Mucosa of descending colon (tissue), 3 donors: ENCODE results near the gene EYA3. TPM values are rescaled to one million over a fixed set of nuclear protein-coding genes. Genes with fewer than 3 reads are reported as not detected.

Source experiments
- ATAC-seq: fragments of 200-7000 bp; cut with Tn5 transposase; one replicate; pipeline ENCODE4 v1.9.1; 2020; ENCODE audit warnings: mild to moderate bottlenecking, moderate library complexity
- DNase-seq, 3 donors: peaks; one replicate each; pipeline ENCODE4 v3.0.0-alpha.2; 2020
- H3K36me3 ChIP-seq: fragments of 200-600 bp; one replicate; pipeline ENCODE4 v1.8.0; 2021; ENCODE audit warnings: low read depth, mild to moderate bottlenecking
- H3K4me1 ChIP-seq: fragments of 200-600 bp; one replicate; pipeline ENCODE4 v1.8.0; 2021; ENCODE audit warnings: low read depth, mild to moderate bottlenecking
- H3K4me3 ChIP-seq: fragments of 200-600 bp; one replicate; pipeline ENCODE4 v1.8.0; 2021; ENCODE audit warnings: mild to moderate bottlenecking
- H3K9me3 ChIP-seq: fragments of 200-600 bp; one replicate; pipeline ENCODE4 v1.8.0; 2021; ENCODE audit warnings: mild to moderate bottlenecking
- intact Hi-C, 2 donors: fragments of 100-400 bp; cut with DNase I in 1 of 2; cut with micrococcal nuclease in 1 of 2; formaldehyde crosslinking; loops; one replicate each; pipeline versions ENCODE4 v1.11.0 to v1.11.1; 2022; cut with DNase I, micrococcal nuclease
- total RNA-seq, 3 donors: library from RNA; stranded (reverse); fragmentation: NEBNext Ultra II Directional in 2 of 3; extraction: Animal tissue kit (Norgen Biotek cat#: 25700) in 2 of 3; gene quantifications; one replicate each; pipeline versions ENCODE4 v1.2.1 to v1.2.4, GENCODE V29; 2021 to 2023
- TF ChIP-seq, protein P1 (sequence below): fragments of 200-600 bp; IDR thresholded peaks from one replicate; pipeline ENCODE4 v1.8.0; 2022; ENCODE audit warnings: antibody characterized with exemption, mild to moderate bottlenecking
- donor health status: DM: no; HTN: no; CAD: no; lungs with moderate emphysema.
- donor health status: DM: no; HTN: no; CAD: no.
- donor health status: DM: no; HTN: yes; CAD: no.

EYA3 gene
- total RNA-seq, 3 donors from 2014 or later = 19.2 to 22.8 (median 19.9) TPM

- intact Hi-C loops = no loop called here
- DNase-seq (no peak), ATAC-seq (no peak)
- Histone ChIP-seq H3K36me3 (no peaks in the 10 kb centered on the region), H3K4me1 (peaks cover 4% of the 10 kb centered on the region), H3K9me3 (no peaks in the 10 kb centered on the region), H3K4me3 (no peak overlapping the region)
- TF ChIP-seq, protein P1, sequence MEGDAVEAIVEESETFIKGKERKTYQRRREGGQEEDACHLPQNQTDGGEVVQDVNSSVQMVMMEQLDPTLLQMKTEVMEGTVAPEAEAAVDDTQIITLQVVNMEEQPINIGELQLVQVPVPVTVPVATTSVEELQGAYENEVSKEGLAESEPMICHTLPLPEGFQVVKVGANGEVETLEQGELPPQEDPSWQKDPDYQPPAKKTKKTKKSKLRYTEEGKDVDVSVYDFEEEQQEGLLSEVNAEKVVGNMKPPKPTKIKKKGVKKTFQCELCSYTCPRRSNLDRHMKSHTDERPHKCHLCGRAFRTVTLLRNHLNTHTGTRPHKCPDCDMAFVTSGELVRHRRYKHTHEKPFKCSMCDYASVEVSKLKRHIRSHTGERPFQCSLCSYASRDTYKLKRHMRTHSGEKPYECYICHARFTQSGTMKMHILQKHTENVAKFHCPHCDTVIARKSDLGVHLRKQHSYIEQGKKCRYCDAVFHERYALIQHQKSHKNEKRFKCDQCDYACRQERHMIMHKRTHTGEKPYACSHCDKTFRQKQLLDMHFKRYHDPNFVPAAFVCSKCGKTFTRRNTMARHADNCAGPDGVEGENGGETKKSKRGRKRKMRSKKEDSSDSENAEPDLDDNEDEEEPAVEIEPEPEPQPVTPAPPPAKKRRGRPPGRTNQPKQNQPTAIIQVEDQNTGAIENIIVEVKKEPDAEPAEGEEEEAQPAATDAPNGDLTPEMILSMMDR = no peak
Observed at GRCh38 chr1:27931759-27932158, 156.7 kb downstream of the EYA3 start.

- Histone ChIP-seq H3K4me3 (no peak overlapping the region), H3K9me3 (no peaks in the 10 kb centered on the region), H3K4me1 (peaks cover 4% of the 10 kb centered on the region), H3K36me3 (no peaks in the 10 kb centered on the region)
- intact Hi-C loops = no loop called here
- DNase-seq (no peak), ATAC-seq (no peak)
- TF ChIP-seq, protein P1 = no peak
Observed at GRCh38 chr1:27931184-27931583, 157.2 kb downstream of the EYA3 start.

- Histone ChIP-seq H3K9me3 (no peaks in the 10 kb centered on the region), H3K4me3 (no peak overlapping the region), H3K36me3 (no peaks in the 10 kb centered on the region), H3K4me1 (no peaks in the 10 kb centered on the region)
- DNase-seq = no peak
- peak; percentile 37 for ATAC-seq
- TF ChIP-seq, protein P1 = no peak
- intact Hi-C loops = no loop called here
Observed at GRCh38 chr1:27928216-27928954, 160.0 kb downstream of the EYA3 start.

- Histone ChIP-seq H3K9me3 (no peaks in the 10 kb centered on the region), H3K4me1 (no peaks in the 10 kb centered on the region), H3K36me3 (no peaks in the 10 kb centered on the region), H3K4me3 (no peak overlapping the region)
- intact Hi-C loops = no loop called here
- peak in 1 of 3 donors; percentile 45 for DNase-seq
- TF ChIP-seq, protein P1 = no peak
- ATAC-seq = peak; percentile 92
Observed at GRCh38 chr1:27922272-27922671, 166.1 kb downstream of the EYA3 start.

Other genes with a start within 250 kb of the EYA3 start
- 10 to 100 TPM in 2 of 3 donors, 1 to 10 TPM in 1; 3.8 to 17.7 (median 15.6) TPM for gene THEMIS2, start 216.1 kb downstream of the EYA3 start, total RNA-seq
- 10 to 100 TPM; 14.2 to 20.6 (median 19.2) TPM for gene RPA2, start 174.0 kb downstream of the EYA3 start, total RNA-seq
- 10 to 100 TPM; 17.3 to 45.4 (median 30.9) TPM for gene SMPDL3B, start 153.6 kb downstream of the EYA3 start, total RNA-seq
- 1 to 10 TPM; 8.2 to 9.8 (median 9.1) TPM for gene XKR8, start 128.6 kb downstream of the EYA3 start, total RNA-seq
- 1 to 10 TPM; 2.4 to 4.8 (median 4.0) TPM for gene PTAFR, start 88.1 kb upstream of the EYA3 start, total RNA-seq
- gene DNAJC8, start 144.4 kb upstream of the EYA3 start, total RNA-seq = 10 to 100 TPM; 41.6 to 76.7 (median 56.7) TPM
- 100 to 1,000 TPM; 130 to 266 (median 235) TPM for gene ATP5IF1, start 147.5 kb upstream of the EYA3 start, total RNA-seq
- gene SESN2, start 170.9 kb upstream of the EYA3 start, total RNA-seq = 10 to 100 TPM; 20.4 to 32.3 (median 27.6) TPM
- gene MED18, start 240.4 kb upstream of the EYA3 start, total RNA-seq = 10 to 100 TPM; 20.8 to 33.0 (median 23.7) TPM